Medulla oblongata (tissue), 1 donor: Measurements from ENCODE around the gene ABHD15.
A peak's percentile ranks its signal among the peaks of the same experiment; 100 is the strongest.

Experiments used
- DNase-seq: peaks from one replicate; pipeline ENCODE4 v3.0.0-alpha.2; 2015; ENCODE audit errors: extremely low spot score

Gene ABHD15

DNA sequence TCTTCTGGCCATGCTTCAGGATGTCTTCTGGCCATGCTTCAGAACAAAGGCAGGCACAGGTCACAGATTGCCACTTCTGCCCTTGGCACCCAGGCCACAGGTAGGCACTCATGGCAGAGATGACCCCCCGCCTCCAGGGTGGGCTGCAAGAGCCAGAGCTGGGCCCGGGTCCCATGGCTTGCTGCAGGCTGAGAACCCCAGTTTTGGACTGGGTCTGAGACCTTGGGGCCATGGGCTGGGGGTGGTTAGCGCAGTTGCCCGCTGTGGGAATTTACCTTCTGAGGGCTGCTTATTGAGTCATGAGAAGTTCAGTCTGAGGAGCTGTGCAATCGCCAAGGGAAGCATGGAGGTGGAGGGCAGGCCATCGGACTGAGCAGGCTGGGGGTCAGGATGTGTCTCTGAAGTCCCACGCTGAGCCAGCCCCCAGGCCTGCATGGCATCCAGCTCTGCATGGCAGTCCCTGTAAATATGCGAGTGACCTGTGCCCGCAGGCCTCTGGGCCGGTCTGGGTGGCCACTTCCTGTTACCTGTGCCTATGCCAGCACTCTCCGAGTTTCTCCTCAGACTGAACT, 27.8 kb upstream of the ABHD15 start:
- no peak for DNase-seq

DNA sequence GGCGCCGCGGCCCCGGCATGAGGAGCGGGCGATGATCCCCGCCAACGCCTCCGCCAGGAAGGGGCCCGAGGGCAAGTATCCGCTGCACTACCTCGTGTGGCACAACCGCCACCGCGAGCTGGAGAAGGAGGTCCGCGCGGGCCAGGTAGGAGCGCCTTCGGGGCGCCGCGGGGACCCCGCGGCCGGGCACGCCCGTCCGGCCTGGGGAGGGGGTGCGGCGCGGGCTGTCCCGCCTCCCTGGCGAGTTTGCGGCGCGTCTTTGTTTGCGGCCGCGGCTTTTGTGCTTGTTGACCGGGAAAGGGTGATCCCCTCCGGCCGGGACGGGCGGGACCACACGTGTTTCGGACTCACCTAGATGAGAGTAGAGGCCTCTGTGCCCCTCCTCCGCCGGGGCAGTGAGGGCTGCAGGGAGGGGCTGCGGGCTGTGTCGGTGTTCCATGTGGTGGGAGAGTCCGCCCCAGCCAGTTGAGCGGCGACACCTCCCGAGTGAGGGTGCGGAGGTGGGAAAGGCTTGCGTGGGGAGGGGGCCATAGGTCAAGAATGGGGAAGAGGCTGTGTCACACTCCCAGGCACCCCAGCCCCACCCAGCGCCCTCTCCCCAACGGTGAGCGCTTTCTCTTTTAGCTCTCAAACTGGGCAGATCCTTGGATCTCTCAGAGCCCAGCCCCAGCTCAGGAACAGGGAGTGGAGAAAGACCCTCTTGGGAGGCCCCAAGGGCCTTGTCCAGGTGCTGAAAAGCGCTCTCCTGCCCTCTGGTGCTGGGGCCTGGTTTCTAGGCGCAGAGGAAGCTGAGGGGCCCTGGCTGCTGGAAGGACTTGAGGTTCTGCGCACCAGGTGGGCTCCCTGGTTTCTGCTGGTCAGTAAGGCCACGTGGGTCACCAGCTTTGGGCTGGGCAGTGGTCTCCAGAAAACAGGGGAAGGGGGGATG, 27.0 kb upstream of the ABHD15 start:
- DNase-seq, result no peak

- peak; percentile 61 for DNase-seq
Observed at GRCh38 chr17:29592850-29593551, 26.2 kb upstream of the ABHD15 start, which contains the start of gene ANKRD13B. TSS of gene ANKRD13B (plus strand) at chr17:29593132. CDS start at chr17:29593622, 490 bp downstream.

DNA sequence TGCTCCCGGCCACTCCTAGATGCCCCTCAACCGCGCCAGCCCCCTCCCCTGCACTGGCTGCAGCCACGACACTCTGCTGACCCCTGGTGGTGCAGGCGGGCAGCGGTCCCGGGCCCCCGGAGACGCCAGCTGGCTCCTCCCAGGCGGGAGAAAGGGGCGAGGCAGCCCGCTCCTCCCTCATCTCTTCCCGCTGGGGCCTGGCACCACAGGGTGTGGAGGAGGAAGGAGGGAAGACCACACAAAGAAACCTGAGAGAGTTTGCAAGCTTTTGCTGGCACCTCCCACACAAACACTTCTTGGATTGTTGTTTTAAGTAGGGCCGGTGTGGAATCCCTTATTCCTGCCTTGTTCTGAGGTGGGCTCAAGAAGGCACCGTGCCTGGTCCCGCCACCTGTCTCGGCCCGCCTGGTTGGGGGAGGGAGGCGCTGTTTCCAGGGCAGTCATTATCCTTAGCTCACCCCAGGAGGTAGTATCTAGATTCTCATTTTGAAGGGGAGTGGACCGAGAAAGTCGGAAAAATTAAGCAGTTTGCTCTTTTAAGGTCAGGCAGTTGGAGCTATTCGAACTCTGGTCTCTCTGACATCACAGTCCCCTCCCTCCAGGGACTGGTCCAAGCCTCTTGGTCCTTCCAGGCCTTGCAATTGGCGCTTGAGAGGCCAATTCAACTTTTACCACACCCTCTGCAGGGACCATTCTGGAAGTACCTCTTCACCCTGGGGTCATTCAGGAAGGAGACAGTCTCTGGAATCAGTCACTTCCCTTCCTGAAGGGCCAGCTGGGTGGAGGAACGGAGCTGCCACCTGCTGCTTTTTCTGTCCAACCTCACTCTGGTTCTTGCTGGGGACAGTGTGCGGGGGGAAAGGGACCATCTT, 25.1 kb upstream of the ABHD15 start:
- DNase-seq, result peak; percentile 92

GRCh38 chr17:29591146-29591736, 24.4 kb upstream of the ABHD15 start:
- DNase-seq, result peak; percentile 48

- no peak for DNase-seq
Observed at GRCh38 chr17:29590411-29591145, 23.7 kb upstream of the ABHD15 start.

GRCh38 chr17:29589524-29590410, 22.9 kb upstream of the ABHD15 start, which contains the start of gene GIT1:
TSS of gene GIT1 (minus strand) at chr17:29589648. CDS start at chr17:29589378, 270 bp downstream.
- peak; percentile 94 for DNase-seq

GRCh38 chr17:29588562-29589411, 21.9 kb upstream of the ABHD15 start:
- no peak for DNase-seq

DNA sequence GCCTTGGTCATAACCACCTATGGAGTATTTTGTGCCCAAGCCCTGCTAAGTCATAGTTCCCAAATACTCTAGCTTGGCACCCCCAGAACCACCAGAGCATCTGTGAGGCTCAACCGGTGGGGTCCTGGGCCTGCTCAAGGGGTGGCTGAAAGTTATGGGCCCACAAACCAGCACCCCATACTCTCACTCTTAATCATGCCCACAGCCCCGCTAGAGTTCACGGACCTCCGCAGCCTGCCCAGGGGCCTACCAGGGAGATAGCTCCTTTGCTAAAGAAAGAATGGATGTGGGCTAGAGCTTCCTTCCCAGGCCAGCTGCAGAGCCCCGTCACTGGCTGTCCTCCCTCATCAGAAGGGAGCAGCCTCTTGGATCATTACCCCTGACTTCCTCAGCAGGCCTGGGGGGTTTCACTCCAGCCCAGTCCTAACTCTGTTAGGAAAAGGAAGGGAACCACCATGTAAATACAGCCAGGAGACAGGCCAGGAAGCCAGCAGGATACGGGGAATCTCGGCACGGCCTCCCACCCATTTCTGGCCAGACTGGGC, 21.3 kb upstream of the ABHD15 start:
- DNase-seq, result no peak

DNA sequence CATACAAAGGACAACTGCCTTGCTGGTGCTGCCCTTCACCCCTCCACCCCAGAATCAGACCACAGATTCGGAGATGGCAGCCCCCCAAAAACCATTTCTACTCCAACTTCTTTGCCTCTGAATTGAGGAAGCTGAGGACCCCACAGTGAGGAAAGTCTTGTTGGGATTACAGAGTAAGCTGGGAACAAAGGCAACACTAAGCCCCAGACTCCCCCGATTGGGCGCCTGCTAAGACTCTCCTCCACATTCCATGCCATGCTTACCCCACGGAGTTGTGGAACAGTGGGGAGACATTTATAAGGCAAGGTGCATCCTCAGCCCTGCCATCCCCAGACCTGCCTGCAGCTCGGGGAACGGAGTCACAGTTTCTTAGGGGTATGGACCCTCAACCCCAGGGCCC, 20.8 kb upstream of the ABHD15 start:
- no peak for DNase-seq

GRCh38 chr17:29586676-29587469, 20.0 kb upstream of the ABHD15 start:
- DNase-seq, result no peak

- no peak for DNase-seq
Observed at GRCh38 chr17:29585080-29585751, 18.4 kb upstream of the ABHD15 start.

DNA sequence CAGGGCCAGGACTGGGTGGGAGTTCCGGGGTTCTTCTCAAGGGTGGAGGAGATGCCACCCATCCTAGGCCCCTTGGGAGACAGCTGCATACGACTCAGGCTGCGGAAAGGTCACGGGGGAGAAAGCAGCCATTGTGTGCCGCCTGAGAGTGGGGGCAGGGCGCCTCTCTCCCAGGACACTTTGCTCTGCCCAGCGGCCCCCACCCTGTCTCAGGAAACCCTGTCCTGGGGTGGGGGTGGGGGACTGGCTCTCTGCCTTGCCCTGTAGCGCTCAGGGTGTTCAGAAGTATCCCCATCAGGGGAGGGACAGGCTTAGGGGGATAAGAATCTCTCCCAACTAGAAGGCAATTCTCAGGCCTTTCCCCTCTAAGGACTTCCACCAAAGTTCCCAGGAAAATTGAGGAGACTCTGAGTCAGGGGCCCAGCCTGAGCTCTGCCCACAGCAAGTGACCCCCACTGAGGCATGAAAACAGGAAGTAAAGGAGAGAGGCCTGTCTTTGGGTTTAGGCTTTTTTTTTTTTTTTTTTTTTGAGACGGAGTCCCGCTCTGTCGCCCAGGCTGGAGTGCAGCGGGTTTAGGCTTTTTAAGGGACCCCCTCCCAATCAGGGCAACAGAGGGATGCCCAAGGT, 17.7 kb upstream of the ABHD15 start:
- peak; percentile 74 for DNase-seq

- no peak for DNase-seq
Observed at GRCh38 chr17:29583324-29584248, 16.7 kb upstream of the ABHD15 start.

GRCh38 chr17:29582772-29583171, 15.9 kb upstream of the ABHD15 start:
- peak; percentile 85 for DNase-seq
